Testis (tissue), 2 donors: ENCODE measurements around the gene SEC22A.

Source experiments
- CTCF ChIP-seq, 3 experiments: fragments of 450-650 bp in 2 of 3; fragments of 200-600 bp in 1 of 3; sonication (generic) in 1 of 3; IDR thresholded peaks; one replicate each; pipeline ENCODE4 v1.5.1; 2016 to 2019; ENCODE audit warnings: antibody characterized with exemption in 3 of 3, mild to moderate bottlenecking in 2 of 3, moderate library complexity in 1 of 3
- POLR2A ChIP-seq: fragments of 450-650 bp; IDR thresholded peaks from one replicate; pipeline ENCODE4 v1.6.1; 2017; ENCODE audit warnings: antibody characterized with exemption, mild to moderate bottlenecking, moderate library complexity

- TF ChIP-seq POLR2A (no peak), CTCF (IDR thresholded peaks at IDR 0.05) (no peak)
These were observed 23.3 kb downstream of the SEC22A start for GRCh38 chr3:123225016-123225415.
